HG03108 (cell line): ENCODE measurements around the gene HNRNPH1.

ENCODE experiments used
- ATAC-seq: cut with Tn5 transposase; IDR thresholded peaks from one replicate; pipeline ENCODE4 v1.9.1; 2021; ENCODE audit warnings: moderate library complexity; ENCODE audit not compliant: unreplicated experiment

The HNRNPH1 gene

DNA sequence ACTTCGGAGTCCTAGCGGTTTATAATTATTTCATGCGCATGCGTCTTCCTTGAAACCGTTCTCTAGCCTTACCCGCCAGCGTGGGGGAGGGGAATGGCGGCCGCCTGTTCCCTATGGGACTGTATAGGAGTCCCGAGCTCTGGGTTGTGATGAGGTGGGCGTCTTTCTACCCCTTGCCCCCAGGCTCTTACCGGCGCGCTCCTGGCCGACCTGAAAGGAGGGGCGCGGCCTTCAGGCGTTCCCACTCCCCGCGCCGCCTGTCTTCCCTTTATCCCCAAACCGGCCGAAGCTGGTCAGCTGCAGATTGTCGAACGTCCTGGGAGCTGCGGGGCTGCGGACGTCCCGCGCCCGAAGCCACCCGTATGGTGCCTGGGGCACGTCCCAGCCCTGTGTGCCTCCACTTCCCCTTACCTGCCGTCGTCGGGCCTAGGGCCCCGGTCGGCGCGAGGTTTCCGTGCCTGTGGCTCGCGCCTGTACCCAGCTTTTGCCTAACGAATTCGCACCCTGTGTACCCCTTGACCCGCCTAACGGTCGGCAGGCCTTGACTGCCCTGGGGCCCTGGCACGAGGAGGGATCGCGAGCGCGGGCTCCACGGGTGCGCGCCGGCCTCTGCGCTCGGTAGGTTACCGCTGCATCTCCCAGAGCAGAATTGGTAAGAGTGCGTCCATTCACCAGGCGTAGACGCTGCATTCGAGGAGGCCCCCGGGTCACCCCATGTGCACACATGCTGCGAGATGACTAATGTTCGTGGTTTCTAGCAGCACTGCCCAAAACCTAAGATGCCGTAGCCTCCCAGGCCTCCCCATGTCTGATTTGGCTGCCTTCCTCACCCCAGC is 653 bp upstream of the HNRNPH1 start:
- no peak for ATAC-seq

DNA sequence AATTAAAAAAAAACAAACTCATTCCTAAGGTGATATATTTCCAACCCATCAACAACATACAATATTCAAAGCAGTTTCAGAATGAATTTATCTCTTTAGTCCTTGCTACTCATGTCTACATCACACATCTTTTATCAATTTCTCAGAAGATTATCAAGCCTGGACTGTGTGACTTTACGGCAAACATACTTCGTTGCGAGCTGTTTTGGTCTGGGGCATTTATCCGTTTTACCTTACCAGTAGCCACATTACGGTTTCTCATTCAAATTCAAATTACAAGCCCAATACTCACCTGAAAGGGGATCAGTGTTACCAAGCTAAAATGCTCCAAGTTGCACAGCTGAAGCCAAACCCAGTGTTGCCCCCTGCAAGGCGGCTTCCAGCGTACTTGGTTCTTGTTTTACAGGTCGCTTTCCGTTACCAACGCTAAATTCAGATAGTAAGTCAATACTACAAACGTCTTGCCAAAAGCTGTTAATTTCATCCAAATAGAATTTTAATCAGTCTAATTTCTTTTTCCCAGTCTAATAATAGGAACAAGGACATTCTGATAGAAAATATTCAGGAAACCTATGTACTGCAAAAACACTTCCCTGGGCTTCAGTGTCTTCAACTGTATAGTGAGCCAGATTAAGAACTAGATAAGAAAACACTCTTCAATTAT is 1.8 kb downstream of the HNRNPH1 start:
- ATAC-seq = no peak

DNA sequence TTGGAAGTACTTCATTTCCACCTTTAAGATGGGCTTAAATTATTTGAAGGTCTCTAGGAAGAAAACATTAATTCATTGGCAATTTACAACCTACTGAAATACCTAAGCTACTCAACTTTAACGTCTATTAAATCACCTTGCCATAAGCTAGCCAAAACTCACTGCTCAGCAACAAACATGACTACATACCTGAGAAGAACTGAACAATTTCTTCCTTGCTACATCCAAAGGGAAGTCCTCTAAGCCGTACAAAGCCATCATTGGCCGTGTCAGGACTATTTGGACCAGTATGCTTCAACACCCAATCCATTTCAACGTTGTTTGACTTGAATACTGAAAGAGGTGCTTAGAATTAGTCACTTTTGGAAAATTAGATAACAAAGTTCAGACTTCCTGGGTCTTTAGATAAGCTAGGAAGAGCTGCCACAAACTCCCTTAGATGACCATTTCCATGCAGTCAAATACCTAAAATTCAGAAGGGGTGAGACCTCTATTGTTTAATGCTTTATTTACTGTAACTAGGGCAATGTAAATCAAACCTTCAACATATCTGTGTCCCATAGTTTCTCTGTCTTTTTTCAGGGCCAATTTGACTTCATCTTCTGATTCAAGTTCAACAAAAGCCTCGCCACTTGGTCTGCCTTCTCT is 2.6 kb downstream of the HNRNPH1 start:
- ATAC-seq = no peak

DNA sequence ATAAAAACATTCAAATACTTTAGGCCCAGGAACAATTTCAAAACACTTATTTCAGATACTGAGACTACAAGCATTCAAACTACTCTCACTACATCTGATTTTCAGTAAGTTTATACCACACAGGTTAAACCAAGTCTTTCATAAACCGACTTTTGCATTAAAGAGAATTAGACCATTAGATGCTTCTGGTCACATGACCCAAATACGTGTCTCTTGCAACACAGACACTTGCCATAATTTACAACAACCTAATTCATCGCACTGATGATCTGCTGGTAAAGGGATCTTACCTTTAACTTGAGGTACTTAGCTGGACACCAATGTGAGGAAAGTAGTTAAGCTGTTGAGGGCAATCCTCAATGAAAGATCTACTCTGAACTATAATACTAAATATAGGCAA is 3.2 kb downstream of the HNRNPH1 start:
- no peak for ATAC-seq

DNA sequence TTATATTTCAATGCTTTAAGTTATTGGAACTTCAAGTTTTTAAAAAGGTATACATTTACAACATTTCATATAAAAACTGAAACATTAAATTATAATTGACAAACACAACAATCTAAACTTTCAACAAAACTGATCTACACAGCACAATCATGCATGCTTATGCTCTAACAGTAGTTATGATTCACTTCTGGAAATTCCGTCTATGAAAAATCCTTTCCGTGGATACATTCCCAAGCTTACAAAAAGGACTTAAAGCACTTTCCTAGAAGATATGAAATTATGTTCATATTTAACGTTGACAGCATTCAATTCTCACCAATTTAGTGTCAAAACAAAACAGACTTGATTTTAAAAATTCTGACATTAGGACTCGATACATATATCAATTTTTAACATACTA is 3.7 kb downstream of the HNRNPH1 start:
- no peak for ATAC-seq

DNA sequence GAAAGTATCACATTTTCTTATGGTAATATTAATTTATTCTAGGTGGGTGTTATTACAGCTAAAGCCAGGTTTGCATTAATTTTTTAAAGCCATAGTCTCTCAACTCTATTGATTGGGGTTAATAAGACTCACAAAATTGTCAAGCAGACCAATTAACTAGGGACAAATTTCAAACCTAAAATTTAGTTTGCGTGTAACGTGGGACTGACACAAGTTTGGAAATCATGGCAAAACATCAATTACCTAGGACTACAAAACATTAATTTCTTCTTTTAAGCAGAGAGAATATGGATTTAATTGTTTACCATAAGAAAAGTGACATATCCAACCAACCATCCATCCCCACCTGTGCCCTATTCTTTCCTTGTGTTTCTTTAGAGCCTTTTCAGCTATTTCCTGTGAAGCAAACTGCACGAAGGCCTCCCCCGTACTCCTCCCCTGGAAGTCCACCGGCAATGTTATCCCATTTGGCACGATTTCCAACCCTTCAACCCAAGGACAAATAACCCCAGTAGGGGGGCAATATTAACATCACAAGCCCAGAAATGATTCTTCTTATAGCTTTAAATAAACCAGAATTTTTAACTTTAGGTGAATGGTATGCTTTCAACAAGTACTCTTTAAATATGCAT is 4.4 kb downstream of the HNRNPH1 start:
- no peak for ATAC-seq

DNA sequence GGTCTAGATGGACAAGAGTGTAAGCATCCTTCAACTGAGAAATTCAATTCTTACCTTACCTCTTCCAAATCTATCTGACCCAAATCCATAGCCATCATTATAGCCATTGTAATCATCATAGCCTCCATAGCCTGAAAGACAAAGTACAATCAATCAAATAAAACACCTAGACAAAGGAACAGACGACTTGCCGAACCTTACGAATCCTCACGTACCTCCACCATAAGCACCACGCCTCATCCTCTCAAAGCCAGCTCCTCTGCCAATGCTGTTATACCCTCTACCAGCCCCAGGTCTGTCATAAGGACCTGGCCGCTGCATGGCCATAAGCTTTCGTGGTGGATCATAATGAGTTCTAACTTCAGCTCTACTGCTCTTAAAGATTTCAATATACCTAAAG is 5.5 kb downstream of the HNRNPH1 start:
- no peak for ATAC-seq

DNA sequence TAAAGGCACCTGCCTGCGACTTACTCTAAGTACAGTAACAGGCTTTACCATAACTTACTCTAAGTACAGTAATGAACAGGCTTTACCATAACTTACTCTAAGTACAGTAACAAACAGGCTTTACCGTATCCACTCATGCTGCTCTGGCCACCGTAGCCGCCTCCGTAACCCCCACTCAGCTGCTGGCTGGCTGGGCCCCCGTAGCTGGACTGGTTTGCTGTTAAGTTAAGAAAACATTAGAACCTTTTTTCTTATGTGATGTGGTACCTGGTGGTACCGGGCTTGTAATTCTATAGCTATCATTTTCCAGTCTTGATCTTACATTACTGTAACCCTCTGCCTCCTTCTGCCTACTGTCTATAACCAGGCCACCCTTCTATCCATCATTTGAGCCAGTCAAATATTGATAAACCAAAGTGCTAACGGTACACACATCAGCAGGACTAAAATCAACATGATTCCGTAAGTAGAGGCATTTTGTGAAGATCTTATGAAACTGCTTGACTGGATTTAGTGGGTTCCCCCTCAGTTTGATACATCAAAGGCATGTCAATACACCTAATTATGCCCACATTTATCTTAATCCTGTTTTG is 7.4 kb downstream of the HNRNPH1 start:
- no peak for ATAC-seq

DNA sequence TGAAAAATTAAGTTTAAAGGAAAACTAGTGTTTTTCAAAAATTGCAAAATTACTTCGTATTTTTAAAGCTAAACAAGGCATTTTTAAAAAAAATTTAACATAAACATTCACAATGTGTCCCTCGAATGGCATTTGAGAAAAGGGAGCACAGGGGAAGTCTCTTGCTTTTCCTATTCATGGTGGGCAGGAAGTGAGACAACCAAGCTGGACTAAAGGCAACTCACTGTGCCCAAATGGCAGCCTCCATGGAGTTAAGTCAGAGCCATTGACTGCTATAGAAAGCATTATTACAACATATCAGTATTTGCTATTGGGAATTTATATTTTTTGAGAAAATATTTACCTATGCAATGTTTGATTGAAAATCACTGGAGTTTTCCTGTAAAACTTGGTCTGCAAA is 8.3 kb downstream of the HNRNPH1 start:
- ATAC-seq = no peak

DNA sequence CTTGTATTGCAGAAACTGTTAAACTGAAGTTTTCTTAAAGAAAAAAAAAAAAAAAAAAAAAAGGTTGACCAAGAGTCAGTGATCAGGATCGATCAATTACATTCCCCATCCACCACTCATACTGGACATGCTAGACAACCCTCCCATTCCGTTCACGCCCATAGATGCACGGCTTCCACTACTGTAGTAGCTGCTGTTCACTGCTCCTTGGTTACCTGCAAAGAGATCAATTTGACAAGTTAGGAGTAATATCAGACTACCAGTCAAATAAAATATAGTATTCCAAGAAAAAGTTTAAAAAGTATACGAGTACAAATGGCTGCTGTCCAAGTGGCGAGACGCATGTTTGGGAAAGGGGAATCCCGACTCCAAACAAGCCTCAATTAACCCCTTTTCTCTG is 8.7 kb downstream of the HNRNPH1 start:
- ATAC-seq = no peak

DNA sequence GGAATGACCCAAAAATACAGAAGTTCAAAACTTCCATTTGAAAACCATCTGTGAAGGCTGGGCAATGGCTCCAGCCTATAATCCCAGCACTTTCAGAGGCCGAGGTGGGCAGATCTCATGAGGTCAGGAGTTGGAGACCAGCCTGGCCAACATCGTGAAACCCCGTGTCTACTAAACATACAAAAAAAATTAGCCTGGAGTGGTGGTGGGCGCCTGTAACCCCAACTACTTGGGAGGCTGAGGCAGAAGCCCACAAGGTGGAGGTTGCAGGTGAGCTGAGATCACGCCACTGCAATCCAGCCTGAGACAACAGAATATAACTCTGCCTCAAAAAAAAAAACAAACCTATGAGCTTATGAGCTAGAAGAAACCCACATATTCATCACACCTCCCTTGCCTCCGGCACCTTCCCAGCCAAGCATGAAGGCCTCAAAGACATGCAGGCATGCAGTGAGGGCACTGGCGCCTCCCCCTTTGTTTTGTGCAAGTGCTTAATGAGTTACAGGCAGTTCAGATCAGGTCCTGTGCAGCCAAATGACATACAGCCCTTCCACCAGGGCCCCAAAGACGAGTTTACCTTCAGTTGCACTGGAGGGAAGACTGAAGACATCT is 9.9 kb downstream of the HNRNPH1 start:
- no peak for ATAC-seq

DNA sequence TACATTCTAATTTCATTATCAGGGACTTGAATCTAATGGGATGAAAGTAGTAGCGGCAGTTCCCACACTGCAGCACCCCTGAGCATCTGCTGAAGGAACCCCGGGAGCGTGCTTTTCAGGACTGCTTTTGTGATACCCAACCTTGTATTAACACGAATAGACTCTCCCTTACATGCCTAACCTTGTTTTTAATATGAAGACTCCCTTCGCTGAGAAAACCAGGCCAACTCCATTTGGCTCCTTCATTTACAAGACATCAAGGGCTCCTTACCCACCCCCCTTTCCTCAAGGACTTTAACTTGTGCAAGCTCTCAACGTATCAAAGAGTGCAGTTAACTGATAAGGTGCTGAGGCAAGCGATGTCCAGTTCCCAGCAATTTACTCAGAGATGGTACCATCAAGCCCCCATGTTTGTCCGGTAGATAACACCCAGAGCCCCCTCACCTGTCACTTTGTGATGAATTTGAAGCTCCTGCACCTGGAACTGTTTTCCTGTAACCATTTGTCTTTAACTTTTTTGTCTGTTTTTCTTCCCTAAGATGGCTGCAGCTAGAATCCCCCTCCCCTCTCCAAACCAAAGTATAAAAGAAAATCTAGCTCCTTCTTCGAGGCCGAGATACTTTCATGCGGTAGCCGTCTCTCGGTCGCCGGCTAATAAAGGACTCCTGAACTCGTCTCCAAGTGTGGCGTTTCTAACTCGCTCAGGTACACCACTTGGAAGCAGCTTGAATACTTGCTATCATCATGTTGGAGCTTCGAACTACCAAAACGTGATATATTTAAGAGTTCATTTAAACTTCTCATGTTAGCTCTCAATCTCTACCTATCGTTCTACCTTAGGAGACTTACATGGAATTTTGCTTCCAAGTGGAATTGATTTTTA is 10.7 kb downstream of the HNRNPH1 start:
- ATAC-seq = no peak

DNA sequence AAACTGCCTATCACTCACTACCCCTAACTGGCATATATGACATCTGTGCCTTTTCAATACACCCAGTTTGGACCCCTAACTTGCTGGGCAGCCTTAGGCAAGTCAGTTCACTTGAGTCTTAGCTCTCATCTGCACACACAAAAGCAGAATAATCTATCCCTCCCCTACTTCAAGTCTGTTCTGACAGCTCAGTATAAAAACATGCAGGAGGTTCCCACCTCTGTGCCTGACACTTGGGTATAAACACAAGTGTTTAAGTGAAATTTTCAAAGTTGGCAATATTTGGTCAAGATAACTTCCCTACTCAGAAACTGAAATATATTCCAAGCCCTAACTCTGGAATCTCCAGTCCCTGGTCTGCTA is 12.6 kb downstream of the HNRNPH1 start:
- ATAC-seq = no peak

DNA sequence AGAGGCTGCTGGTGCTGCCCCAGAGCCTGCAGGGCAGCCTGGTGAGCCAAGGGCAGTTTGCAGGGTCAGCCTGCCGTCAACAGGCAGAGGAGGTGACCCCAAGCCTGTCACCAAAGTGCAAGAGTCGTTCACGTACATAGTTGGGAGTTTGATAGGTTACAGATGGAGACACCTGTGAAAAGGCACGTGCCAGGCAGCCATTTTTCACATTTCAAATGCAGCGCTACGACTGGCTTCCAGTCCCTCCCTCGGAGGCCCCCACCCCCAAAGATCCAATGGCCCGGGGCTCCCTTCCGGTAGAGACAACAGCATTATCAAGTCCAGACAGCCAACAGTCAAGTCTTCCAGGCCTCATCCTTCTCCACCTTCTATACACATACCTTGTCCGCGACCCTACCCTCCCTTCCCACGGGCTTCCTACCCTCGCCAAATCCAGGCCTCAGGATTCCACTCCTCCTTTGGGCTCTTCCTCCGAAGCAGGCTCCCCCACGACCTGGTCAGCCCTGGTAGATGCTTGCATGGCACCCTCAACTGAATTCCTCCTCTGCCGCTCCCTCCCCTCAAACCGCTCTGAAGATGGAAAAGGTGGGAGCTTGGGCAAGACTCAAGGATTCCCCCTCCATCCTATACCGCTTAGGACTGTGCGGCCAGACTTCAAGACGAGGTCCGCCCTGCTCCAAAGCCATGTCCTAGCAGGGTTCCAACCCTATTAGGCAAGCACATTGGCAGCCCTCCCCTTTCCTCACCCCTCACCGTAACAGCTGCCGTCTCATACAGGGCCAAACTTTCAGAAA is 13.2 kb downstream of the HNRNPH1 start:
- ATAC-seq = no peak

DNA sequence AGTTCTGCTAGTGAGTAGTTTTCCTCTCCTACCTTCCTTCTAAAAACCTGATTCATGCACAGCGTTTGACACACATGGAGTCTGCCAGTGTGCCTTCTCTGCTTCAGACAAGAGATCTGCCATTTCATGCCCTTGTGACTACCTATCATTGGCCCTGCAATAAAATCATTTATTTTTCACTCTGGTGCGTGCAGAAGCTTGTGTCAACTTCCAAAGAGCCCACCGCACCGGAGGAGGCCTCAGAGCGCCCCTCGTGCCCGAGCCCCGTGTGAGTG is 13.7 kb downstream of the HNRNPH1 start:
- ATAC-seq = no peak

DNA sequence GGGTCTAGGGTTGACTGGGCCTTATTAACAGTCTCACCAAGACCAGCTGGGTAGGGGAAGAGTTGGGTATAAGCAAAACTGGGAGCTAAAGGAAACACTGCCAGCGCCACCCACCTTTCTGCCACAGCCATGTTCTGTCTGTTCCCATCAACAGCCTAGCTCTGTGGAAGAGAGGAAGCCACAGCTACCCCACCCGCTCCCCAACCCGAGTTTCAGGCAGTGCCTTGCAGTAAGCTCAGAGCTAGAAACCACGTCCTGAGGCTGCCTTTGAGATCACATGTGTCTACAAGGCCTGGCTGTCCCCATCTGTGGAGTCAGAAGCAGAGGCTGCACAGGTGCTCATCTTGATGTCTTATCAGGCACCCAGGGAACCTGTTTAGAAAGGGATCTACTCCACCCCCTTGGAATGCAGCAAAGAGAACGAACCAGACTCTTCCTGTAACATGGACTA is 15.3 kb downstream of the HNRNPH1 start:
- no peak for ATAC-seq

DNA sequence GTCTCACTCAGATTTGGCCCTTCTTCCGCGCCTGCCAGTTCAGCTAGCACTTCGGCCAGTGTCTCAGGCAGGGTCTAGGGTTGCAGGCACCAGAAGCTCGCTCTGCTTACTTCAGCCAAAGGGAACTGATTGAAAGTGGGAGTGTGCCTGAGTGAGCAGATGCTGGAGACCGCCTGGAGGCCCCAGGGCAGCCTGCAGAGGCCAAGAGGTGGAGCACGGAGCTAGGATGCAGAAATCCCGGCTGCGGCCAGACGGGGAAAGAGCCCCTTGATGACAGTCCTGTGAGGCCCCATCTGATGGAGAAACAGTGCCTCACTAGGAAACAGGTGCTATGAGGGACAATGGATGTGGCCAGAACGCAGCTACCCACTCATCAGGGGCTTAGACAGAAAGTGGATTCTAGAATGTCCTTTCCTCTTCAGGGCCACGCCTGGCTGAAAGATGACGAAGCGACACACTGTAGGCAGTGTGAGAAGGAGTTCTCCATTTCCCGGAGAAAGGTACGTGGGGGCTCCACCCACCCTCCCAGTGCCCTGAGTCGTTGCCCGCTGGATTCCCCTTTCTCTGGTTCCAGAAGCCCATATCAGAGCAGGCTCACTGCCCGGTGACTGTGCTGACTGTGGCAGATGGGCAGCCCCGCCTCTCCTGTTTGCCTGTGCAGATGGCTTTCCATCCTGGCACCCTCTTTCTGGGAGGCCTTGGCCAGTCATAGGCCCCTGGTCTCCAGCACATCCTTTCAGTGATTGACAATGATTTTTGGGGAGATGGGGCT is 16.1 kb downstream of the HNRNPH1 start:
- ATAC-seq = no peak

DNA sequence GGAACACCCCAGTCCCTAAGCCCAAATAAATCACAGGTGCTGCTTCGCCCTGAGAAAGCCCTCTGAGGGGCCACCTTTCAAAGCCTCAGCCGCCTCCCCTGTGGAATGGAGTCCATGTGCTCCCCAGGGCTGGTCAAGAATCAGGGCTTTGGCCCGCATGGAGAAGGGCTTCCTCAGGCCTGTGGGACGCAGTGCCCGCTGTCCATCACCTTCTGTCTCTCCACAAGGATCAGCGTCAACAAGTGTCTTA is 16.6 kb downstream of the HNRNPH1 start:
- ATAC-seq = no peak
